ENCODE measurements around the gene OR1Q1.

OR1Q1 gene

DNA sequence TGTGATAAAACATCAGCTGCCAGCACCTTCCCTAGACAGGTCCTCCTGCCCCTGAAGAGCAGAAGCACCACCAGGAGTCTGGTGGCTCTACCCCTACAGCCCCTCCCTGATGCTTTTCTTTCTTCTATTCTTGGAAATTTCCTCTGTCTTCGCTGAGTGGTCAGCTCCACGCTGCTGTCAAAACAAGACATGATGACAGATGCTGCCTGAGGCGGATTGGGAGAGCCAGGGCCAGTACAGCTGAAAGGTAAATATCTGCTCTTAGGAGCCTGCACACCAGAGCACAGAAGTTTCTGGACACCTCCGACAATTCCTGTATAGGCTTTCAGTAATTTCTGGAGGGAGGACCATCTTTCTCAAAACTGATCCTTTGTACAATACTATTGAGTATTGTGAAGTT is 4.7 kb upstream of the OR1Q1 start:
- no peak overlapping the region for H2AFZ ChIP-seq (ENCODE audit: low read depth, low read length)
- no peak overlapping the region for H2AK5ac ChIP-seq (ENCODE audit: low read length, severe bottlenecking)
- no peak overlapping the region for H2BK120ac ChIP-seq (ENCODE audit: low read depth, low read length)
- H3K4me2 ChIP-seq (ENCODE audit: low read length, poor library complexity, severe bottlenecking) = no peak overlapping the region
- H3K4me1 ChIP-seq (ENCODE audit: control insufficient read depth, insufficient read depth, low read depth, low read length) = no peaks in the 10 kb centered on the region
- H3K36me3 ChIP-seq (ENCODE audit: control insufficient read depth in 1 of 2, insufficient read depth in 2 of 2, low read depth in 1 of 2, low read length in 2 of 2) = no peaks in the 10 kb centered on the region
- H3K14ac ChIP-seq (ENCODE audit: low read length in 2 of 2) = no peak overlapping the region
- DNase-seq = no peak
- H4K91ac ChIP-seq (ENCODE audit: low read length) = no peak overlapping the region
- WGBS = 56% methylated on average over 3 of the region's 4 CpGs
- no peak overlapping the region for H3K4me3 ChIP-seq (ENCODE audit: insufficient read depth in 1 of 2, low read depth in 1 of 2, low read length in 2 of 2)
- no peak overlapping the region for H2BK5ac ChIP-seq (ENCODE audit: low read depth, low read length, poor library complexity, severe bottlenecking)
- no peak overlapping the region for H3K23ac ChIP-seq (ENCODE audit: low read length in 2 of 2)
- H3K4ac ChIP-seq (ENCODE audit: low read depth in 1 of 2, low read length in 2 of 2) = no peak overlapping the region
- no peak overlapping the region for H2BK15ac ChIP-seq (ENCODE audit: low read depth, poor library complexity, severe bottlenecking)
- H3K27me3 ChIP-seq (ENCODE audit: control insufficient read depth in 1 of 2, insufficient read depth in 1 of 2, low read length in 2 of 2) = no peaks in the 10 kb centered on the region
- H3K9me3 ChIP-seq (ENCODE audit: control insufficient read depth, low read length) = peaks cover 5% of the 10 kb centered on the region
- no peak overlapping the region for H3K9ac ChIP-seq (ENCODE audit: low read length)
- no peak overlapping the region for H3K27ac ChIP-seq (ENCODE audit: low read length, poor library complexity, severe bottlenecking)
- no peak overlapping the region for H2BK12ac ChIP-seq (ENCODE audit: low read length in 2 of 2)
- no peaks in the 10 kb centered on the region for H3K79me1 ChIP-seq (replicated peaks; ENCODE audit: low read length, poor library complexity, severe bottlenecking)
- H4K8ac ChIP-seq (ENCODE audit: low read length) = no peak overlapping the region
- no peak overlapping the region for H3K18ac ChIP-seq (ENCODE audit: low read depth in 1 of 2, low read length in 2 of 2)

GRCh38 chr9:122619996-122620395 is 5.5 kb downstream of the OR1Q1 start:
- Histone ChIP-seq H3K4me1 (ENCODE audit: control insufficient read depth, insufficient read depth, low read depth, low read length) (no peaks in the 10 kb centered on the region), H3K4me2 (ENCODE audit: low read length, poor library complexity, severe bottlenecking) (no peak overlapping the region), H4K91ac (ENCODE audit: low read length) (no peak overlapping the region), H3K23ac (ENCODE audit: low read length in 2 of 2) (no peak overlapping the region), H2BK120ac (ENCODE audit: low read depth, low read length) (no peak overlapping the region), H3K18ac (ENCODE audit: low read depth in 1 of 2, low read length in 2 of 2) (no peak overlapping the region), H2AK5ac (ENCODE audit: low read length, severe bottlenecking) (no peak overlapping the region), H2AFZ (ENCODE audit: low read depth, low read length) (no peak overlapping the region), H2BK15ac (ENCODE audit: low read depth, poor library complexity, severe bottlenecking) (no peak overlapping the region), H3K14ac (ENCODE audit: low read length in 2 of 2) (no peak overlapping the region), H3K9ac (ENCODE audit: low read length) (no peak overlapping the region), H3K27ac (ENCODE audit: low read length, poor library complexity, severe bottlenecking) (no peak overlapping the region), H3K27me3 (ENCODE audit: control insufficient read depth in 1 of 2, insufficient read depth in 1 of 2, low read length in 2 of 2) (no peaks in the 10 kb centered on the region), H4K8ac (ENCODE audit: low read length) (no peak overlapping the region), H3K4me3 (ENCODE audit: insufficient read depth in 1 of 2, low read depth in 1 of 2, low read length in 2 of 2) (no peak overlapping the region), H2BK5ac (ENCODE audit: low read depth, low read length, poor library complexity, severe bottlenecking) (no peak overlapping the region), H3K36me3 (ENCODE audit: control insufficient read depth in 1 of 2, insufficient read depth in 2 of 2, low read depth in 1 of 2, low read length in 2 of 2) (no peaks in the 10 kb centered on the region), H3K4ac (ENCODE audit: low read depth in 1 of 2, low read length in 2 of 2) (no peak overlapping the region), H3K79me1 (replicated peaks; ENCODE audit: low read length, poor library complexity, severe bottlenecking) (no peaks in the 10 kb centered on the region), H2BK12ac (ENCODE audit: low read length in 2 of 2) (no peak overlapping the region), H3K9me3 (ENCODE audit: control insufficient read depth, low read length) (peaks cover 9% of the 10 kb centered on the region)
- WGBS = 46% methylated on average over 6 of the region's 7 CpGs
- DNase-seq = no peak

- Histone ChIP-seq H2AK5ac (ENCODE audit: low read length, severe bottlenecking) (no peak overlapping the region), H2BK15ac (ENCODE audit: low read depth, poor library complexity, severe bottlenecking) (no peak overlapping the region)
- WGBS = 34% methylated on average over 2 of the region's 2 CpGs
Measured at GRCh38 chr9:122642226-122642625, 27.7 kb downstream of the OR1Q1 start.

GRCh38 chr9:122656378-122656777 is 41.8 kb downstream of the OR1Q1 start:
- H3K18ac ChIP-seq (ENCODE audit: low read depth in 1 of 2, low read length in 2 of 2) = no peak overlapping the region
- H3K4me2 ChIP-seq (ENCODE audit: low read length, poor library complexity, severe bottlenecking) = no peak overlapping the region
- no peak for DNase-seq
- no peak overlapping the region for H2AK5ac ChIP-seq (ENCODE audit: low read length, severe bottlenecking)
- no peak overlapping the region for H4K8ac ChIP-seq (ENCODE audit: low read length)
- H3K9me3 ChIP-seq (ENCODE audit: control insufficient read depth, low read length) = peaks cover 14% of the 10 kb centered on the region
- no peaks in the 10 kb centered on the region for H3K36me3 ChIP-seq (ENCODE audit: control insufficient read depth in 1 of 2, insufficient read depth in 2 of 2, low read depth in 1 of 2, low read length in 2 of 2)
- no peak overlapping the region for H3K14ac ChIP-seq (ENCODE audit: low read length in 2 of 2)
- no peak overlapping the region for H2BK5ac ChIP-seq (ENCODE audit: low read depth, low read length, poor library complexity, severe bottlenecking)
- no peaks in the 10 kb centered on the region for H3K4me1 ChIP-seq (ENCODE audit: control insufficient read depth, insufficient read depth, low read depth, low read length)
- H2BK15ac ChIP-seq (ENCODE audit: low read depth, poor library complexity, severe bottlenecking) = no peak overlapping the region
- H3K4me3 ChIP-seq (ENCODE audit: insufficient read depth in 1 of 2, low read depth in 1 of 2, low read length in 2 of 2) = no peak overlapping the region
- H2AFZ ChIP-seq (ENCODE audit: low read depth, low read length) = no peak overlapping the region
- H3K23ac ChIP-seq (ENCODE audit: low read length in 2 of 2) = no peak overlapping the region
- H3K79me1 ChIP-seq (replicated peaks; ENCODE audit: low read length, poor library complexity, severe bottlenecking) = no peaks in the 10 kb centered on the region
- H4K91ac ChIP-seq (ENCODE audit: low read length) = no peak overlapping the region
- no peaks in the 10 kb centered on the region for H3K27me3 ChIP-seq (ENCODE audit: control insufficient read depth in 1 of 2, insufficient read depth in 1 of 2, low read length in 2 of 2)
- H3K9ac ChIP-seq (ENCODE audit: low read length) = no peak overlapping the region
- WGBS = 25% methylated on average over 1 of the region's 1 CpG
- no peak overlapping the region for H3K4ac ChIP-seq (ENCODE audit: low read depth in 1 of 2, low read length in 2 of 2)
- H3K27ac ChIP-seq (ENCODE audit: low read length, poor library complexity, severe bottlenecking) = no peak overlapping the region
- H2BK120ac ChIP-seq (ENCODE audit: low read depth, low read length) = no peak overlapping the region
- no peak overlapping the region for H2BK12ac ChIP-seq (ENCODE audit: low read length in 2 of 2)

More at GRCh38 chr9:122642226-122642625, 27.7 kb downstream of the OR1Q1 start:
- no peak overlapping the region for H2BK12ac ChIP-seq (ENCODE audit: low read length in 2 of 2)
- no peaks in the 10 kb centered on the region for H3K36me3 ChIP-seq (ENCODE audit: control insufficient read depth in 1 of 2, insufficient read depth in 2 of 2, low read depth in 1 of 2, low read length in 2 of 2)
- no peak overlapping the region for H3K4me2 ChIP-seq (ENCODE audit: low read length, poor library complexity, severe bottlenecking)
- H3K14ac ChIP-seq (ENCODE audit: low read length in 2 of 2) = no peak overlapping the region
- no peak overlapping the region for H3K27ac ChIP-seq (ENCODE audit: low read length, poor library complexity, severe bottlenecking)
- no peak overlapping the region for H3K23ac ChIP-seq (ENCODE audit: low read length in 2 of 2)
- H3K4me1 ChIP-seq (ENCODE audit: control insufficient read depth, insufficient read depth, low read depth, low read length) = no peaks in the 10 kb centered on the region
- no peak overlapping the region for H3K4me3 ChIP-seq (ENCODE audit: insufficient read depth in 1 of 2, low read depth in 1 of 2, low read length in 2 of 2)
- H3K9me3 ChIP-seq (ENCODE audit: control insufficient read depth, low read length) = peaks cover 60% of the 10 kb centered on the region
- no peak overlapping the region for H3K4ac ChIP-seq (ENCODE audit: low read depth in 1 of 2, low read length in 2 of 2)
- no peak overlapping the region for H3K18ac ChIP-seq (ENCODE audit: low read depth in 1 of 2, low read length in 2 of 2)
- H3K27me3 ChIP-seq (ENCODE audit: control insufficient read depth in 1 of 2, insufficient read depth in 1 of 2, low read length in 2 of 2) = no peaks in the 10 kb centered on the region
- no peak overlapping the region for H4K8ac ChIP-seq (ENCODE audit: low read length)
- H3K9ac ChIP-seq (ENCODE audit: low read length) = no peak overlapping the region
- no peak overlapping the region for H2AFZ ChIP-seq (ENCODE audit: low read depth, low read length)
- H3K79me1 ChIP-seq (replicated peaks; ENCODE audit: low read length, poor library complexity, severe bottlenecking) = no peaks in the 10 kb centered on the region
- H2BK5ac ChIP-seq (ENCODE audit: low read depth, low read length, poor library complexity, severe bottlenecking) = no peak overlapping the region
- H2BK120ac ChIP-seq (ENCODE audit: low read depth, low read length) = no peak overlapping the region
- H4K91ac ChIP-seq (ENCODE audit: low read length) = no peak overlapping the region
- no peak for DNase-seq

All from mesenchymal stem cell (in vitro differentiated cells and primary cell).